Dermis microvascular lymphatic vessel endothelial cell (primary cell): ENCODE data around the gene TLCD1. TPM values are rescaled to one million over a fixed set of nuclear protein-coding genes. Genes with fewer than 3 reads are reported as not detected.
A peak's percentile ranks its signal among the peaks of the same experiment; 100 is the strongest.
"Not testable (repeated sequence)": the region's sequence is repeated elsewhere in the genome, so short reads cannot be mapped to it uniquely, and the experiment has no call there.

Experiments
- DNase-seq, 2 donors: peaks; one replicate each; pipeline versions ENCODE4 v3.0.0 to v3.0.0-alpha.2; 2010; ENCODE audit warnings: low read depth in 2 of 2
- total RNA-seq: library from RNA; depleted of rRNA; stranded (reverse); fragments of >200 nt; gene quantifications from 2 replicates; pipeline ENCODE4 v1.2.1, GENCODE V29; 2014

The TLCD1 gene
- total RNA-seq, 1 donor from 2014 or later, result 1.5 TPM

DNA sequence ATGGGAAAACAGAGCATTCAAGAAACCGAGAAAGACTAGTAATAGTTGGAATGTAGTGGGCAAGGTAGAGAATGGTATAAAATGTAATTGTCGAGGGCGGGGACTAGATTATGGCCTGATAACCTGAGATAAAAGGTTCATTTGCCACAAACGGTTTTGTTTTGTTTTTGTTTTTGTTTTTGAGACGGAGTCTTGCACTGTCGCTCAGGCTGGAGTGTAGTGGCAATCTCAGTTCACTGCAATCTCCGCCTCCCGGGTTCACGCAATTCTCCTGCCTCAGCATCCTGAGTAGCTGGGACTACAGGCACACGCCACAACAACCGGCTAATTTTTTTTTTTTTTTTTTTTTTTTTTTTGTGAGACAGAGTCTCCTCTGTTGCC, 3.9 kb upstream of the TLCD1 start:
- no peak for DNase-seq

GRCh38 chr17:28728364-28729200, 2.5 kb upstream of the TLCD1 start, which contains the start of gene NEK8:
TSS of gene NEK8 (plus strand) at chr17:28728788. CDS start at chr17:28728814, 26 bp downstream.
- peak; percentile 84 to 94 for DNase-seq

DNA sequence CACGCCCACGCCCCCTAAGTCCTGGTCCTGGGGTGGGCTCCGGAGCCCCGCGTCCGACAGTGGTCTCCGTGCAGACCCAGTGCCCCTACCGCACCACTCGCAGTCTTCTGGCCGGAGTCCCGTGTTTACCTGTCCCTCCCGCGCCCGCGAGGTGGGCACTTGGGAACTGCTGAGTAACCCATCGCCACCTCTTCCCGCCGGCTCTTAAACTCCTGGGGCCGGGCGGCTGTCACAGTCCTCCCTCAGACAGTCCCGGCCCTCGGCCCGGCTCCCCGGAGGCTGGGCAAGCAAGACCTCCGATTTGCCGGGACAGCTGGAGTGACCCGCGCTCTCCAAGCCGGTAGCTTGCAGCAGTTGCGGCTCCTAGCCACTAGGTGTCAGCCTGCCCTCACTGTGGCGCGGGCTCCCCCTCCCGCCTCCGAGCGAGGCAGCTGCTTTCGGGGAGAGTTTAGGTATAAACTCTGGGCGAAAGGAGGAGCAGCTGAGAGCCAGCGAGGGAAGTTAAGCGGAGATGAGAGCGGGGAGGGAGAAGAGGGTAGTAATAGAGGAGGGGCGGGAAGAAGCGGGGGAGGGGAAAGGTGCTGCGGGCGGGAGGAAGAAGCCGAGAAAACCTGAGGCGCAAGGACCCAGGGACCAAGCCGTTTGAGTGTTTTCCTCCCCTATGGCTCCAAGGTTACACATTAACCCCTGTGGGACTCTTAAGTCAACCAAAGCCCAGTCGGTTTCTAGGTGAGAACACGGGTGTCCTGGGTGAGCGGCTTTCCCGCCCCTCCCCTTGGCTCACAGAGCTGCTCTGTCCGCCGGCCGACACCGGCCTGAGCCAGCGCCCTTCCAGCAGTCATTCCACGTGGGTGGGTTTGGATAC, 826 bp upstream of the TLCD1 start:
- peak; percentile 63 to 89 for DNase-seq

- peak in 1 of 2 donors; percentile 52 for DNase-seq
Observed at GRCh38 chr17:28725660-28726225, 290 bp downstream of the TLCD1 start.

DNA sequence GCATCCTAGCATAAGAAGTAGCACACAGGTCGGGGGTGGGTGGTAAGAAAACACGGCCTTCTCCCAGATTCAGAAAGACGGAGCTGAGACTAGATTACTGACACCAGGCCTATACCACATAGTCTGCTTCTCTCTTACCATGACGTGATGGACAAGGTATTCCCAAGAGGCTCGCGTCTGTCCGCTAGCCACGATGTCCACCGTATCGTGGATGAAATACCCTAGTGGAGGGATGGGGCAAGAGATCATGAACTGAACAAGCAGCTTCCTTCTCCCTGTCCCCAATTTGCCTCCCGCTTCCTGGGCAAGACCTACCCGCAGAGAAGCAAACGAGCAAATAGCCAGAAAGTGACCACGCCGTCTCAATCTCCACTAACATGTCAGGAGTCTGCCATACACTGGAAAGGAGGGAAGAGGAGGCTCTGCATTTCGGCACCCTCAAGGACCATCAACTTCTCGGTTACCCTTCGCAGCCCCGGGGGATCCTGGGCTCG, 820 bp downstream of the TLCD1 start:
- DNase-seq, result peak in 1 of 2 donors; percentile 24

- DNase-seq, result no peak
Observed at GRCh38 chr17:28724500-28725165, 1.4 kb downstream of the TLCD1 start.

- not testable (repeated sequence) for DNase-seq
Observed at GRCh38 chr17:28723836-28724499, 2.1 kb downstream of the TLCD1 start.

- no peak for DNase-seq
Observed at GRCh38 chr17:28723159-28723835, 2.7 kb downstream of the TLCD1 start.

- DNase-seq, result no peak
Observed at GRCh38 chr17:28722417-28723158, 3.4 kb downstream of the TLCD1 start.

DNA sequence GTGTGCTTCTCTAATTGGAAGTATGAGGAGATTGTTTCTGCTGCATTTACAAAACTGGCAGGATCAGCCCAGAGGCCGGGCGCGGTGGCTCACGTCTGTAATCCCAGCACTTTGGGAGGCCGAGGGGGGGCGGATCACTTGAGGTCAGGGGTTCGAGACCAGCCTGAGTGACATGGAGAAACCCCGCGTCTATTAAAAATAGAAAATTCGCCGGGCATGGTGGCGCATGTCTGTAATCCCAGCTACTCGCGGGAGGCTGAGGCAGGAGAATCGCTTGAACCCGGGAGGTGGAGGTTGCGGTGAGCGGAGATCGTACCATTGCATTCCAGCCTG, 5.1 kb downstream of the TLCD1 start:
- DNase-seq, result not testable (repeated sequence)

DNA sequence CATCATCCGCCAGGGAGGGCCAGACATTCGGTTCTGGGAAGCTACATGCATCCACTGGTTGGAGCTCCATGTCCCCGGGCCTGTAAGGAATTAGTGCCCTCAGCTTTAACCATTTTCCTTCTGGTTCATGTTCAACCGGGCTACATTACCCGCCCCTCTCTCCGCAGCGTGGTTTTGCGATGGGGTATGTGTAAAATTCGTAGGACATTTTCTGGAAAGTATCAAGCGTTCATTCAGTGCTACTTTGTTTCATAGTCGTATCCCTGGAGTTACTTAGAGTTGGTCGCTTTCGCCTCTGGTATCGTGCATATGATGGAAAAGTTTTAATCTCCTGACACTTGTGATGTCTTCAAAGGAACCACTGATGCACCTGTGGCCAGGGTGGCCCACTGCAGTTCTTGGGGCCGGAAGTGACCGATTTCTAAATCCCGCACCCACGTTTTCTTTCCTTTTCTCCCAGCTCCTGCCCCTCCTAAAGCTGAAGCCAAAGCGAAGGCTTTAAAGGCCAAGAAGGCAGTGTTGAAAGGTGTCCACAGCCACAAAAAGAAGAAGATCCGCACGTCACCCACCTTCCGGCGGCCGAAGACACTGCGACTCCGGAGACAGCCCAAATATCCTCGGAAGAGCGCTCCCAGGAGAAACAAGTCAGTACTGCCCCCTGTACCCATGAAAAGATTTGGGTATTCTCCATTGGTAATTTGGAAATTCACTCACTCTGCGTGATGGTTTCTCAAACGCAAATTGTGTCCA, 5.6 kb downstream of the TLCD1 start:
- DNase-seq, result no peak

DNA sequence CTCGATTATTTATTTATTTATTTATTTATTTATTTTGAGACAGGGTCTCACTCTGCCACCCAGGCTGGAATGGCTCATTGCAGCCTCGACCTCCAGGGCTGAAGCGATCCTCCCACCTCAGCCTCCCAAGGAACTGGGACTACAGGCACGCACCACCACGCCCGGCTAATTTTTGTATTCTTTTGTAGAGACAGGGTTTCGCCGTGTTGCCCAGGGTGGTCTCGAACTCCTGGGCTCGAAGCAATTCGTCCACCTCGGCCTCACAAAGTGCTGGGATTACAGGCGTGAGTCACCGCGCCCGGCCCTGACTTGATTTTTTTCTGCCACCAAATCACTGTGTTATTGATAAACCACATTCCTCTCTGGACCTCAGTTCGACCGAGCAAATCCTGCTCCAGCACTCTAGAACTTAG, 7.0 kb downstream of the TLCD1 start:
- no peak for DNase-seq

- no peak for DNase-seq
Observed at GRCh38 chr17:28718333-28719020, 7.6 kb downstream of the TLCD1 start.

DNA sequence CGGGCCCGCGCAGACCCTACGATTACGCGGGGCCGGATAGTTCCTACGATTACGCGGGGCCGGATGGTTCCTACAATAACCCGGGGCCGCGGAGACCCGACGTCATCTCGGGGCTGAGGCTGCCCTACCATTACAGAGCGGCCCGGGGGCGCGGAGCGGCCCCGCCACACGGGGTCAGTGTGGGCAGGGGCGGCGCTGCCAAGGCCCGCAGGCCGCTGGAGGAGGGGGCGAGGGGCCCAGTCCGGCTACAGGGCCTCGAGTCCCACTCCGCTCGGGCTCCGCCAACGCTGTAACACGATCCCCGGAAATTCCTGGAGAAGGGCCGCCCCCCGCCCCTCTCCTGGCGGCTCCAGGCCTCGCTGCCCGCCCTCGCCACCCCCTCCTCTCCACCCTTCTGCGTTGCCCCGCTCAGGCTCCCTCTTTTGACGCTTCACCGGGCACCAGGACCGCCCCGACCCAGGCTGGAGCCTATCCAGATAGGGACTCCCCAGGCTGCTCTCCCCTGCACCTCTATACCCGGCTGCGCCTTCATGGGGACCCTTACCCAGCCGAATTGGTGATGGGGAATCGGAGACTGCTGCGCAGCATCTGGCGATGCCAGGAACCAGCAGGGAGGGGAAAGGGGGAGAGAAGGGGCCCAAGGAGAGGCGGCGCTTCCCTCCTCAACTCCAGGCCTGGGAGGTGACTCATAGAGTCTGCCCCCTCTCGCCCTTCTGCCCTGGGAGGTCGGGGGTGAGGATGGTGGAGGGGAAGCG, 8.3 kb downstream of the TLCD1 start, which contains the start of gene RAB34:
Gene RAB34 (minus strand): TSS at position 291 of the 755 bp plus-strand sequence. CDS start 602 bp downstream, outside the sequence.
- DNase-seq, result peak in 1 of 2 donors; percentile 70

GRCh38 chr17:28716740-28717577, 9.1 kb downstream of the TLCD1 start:
- peak in 1 of 2 donors; percentile 33 for DNase-seq

GRCh38 chr17:28715217-28715616, 10.8 kb downstream of the TLCD1 start:
- no peak for DNase-seq
